ENCODE results near the gene AHSP.
A peak's percentile ranks its signal among the peaks of the same experiment; 100 is the strongest.
"Not testable (repeated sequence)": the region's sequence is repeated elsewhere in the genome, so short reads cannot be mapped to it uniquely, and the experiment has no call there.

The AHSP gene

DNA sequence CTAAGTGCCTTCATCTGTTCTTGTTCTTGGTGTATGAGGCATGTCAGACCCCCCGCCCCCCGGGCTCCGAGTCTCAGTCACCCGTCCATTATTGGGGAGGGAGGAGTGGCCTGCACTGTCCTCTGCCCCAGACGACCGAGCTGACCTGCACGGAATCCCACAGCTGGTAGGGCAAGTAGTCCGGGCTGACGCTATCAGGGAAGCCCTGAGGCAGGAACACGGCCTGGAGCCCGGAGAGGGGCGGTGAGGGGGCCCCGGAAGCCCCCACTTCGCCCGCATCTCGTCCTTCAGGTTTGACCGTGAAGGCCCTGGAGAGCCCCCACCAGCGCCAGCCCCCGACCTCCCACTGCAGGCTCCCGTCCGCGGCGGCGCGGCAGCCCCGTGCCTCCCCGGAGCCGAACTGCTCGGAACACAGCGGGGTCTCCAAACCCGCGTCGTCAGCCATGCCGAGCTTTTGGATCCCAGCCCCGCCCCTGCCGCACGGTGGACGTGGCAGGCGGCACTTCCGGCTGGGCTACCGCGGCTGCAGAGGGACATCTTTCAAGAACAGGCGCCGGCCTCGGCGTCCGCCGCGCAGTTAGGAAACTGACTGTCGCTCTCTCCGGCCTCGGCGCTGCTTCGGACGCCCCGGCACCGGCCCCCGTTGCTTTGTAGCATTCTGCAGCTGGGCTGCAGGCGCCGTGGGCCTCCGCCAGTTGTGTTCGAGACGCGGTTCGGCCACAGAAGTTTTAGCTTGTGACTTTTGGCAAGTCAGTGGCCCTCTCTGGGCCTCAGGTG, 19.6 kb upstream of the AHSP start, which contains the start of gene RUSF1:
Gene RUSF1 (minus strand): TSS at position 463 of the 777 bp plus-strand sequence. CDS start 18 bp downstream, at position 445.
- peak within 1 kb of the TSS; percentile 99 for H3K4me3 ChIP-seq
- no peaks in the 10 kb centered on the region for H3K27me3 ChIP-seq (ENCODE audit: low read depth)
- in situ Hi-C loops (cut with MboI; ENCODE audit: low sequenced_read_pairs): no loop called here
- H3K36me3 ChIP-seq (replicated peaks): peaks cover 12% of the 10 kb centered on the region
- peaks cover 4% of the 10 kb centered on the region; the same call in 1 of the 2 replicates for H3K4me1 ChIP-seq
- DNase-seq (ENCODE audit: low spot score in 2 of 2): peak; percentile 79 to 92
- no peaks in the 10 kb centered on the region for H3K9me3 ChIP-seq

DNA sequence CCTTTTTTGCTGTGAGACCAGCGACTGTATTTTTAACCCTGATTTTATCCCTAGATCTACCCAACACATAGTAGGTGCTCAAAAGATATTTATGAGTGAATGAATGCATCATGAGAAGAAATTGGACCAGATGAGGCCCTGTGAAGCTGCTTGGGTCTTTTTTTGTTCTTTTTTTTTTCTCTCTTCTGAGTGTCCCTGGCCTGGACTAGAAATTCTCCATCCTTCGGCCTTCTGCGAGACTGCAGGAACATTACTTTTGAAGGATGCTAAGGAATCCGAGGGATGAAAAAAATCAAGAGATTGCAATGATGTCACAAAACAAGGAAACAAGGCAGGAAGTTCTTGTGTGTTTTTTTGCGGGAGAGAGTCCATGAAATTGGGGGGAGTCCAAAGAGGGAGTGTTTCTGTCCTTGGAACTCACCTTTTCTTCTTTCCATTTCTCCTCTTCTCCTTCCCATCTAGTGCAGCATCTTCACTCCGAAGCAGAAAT, 18.9 kb upstream of the AHSP start:
- peak in 1 of 2 experiments; percentile 6 for DNase-seq (ENCODE audit: low spot score in 2 of 2)
- Histone ChIP-seq H3K36me3 (replicated peaks) (peaks cover 12% of the 10 kb centered on the region), H3K9me3 (no peaks in the 10 kb centered on the region), H3K27me3 (ENCODE audit: low read depth) (no peaks in the 10 kb centered on the region), H3K4me1 (peaks cover 4% of the 10 kb centered on the region; the same call in 1 of the 2 replicates), H3K4me3 (peak overlapping the region; percentile 99)
- in situ Hi-C loops (cut with MboI; ENCODE audit: low sequenced_read_pairs): no loop called here

- in situ Hi-C loops (cut with MboI; ENCODE audit: low sequenced_read_pairs): no loop called here
- no peak for DNase-seq (ENCODE audit: low spot score in 2 of 2)
Measured at GRCh38 chr16:31513126-31513525, 14.6 kb upstream of the AHSP start.

DNA sequence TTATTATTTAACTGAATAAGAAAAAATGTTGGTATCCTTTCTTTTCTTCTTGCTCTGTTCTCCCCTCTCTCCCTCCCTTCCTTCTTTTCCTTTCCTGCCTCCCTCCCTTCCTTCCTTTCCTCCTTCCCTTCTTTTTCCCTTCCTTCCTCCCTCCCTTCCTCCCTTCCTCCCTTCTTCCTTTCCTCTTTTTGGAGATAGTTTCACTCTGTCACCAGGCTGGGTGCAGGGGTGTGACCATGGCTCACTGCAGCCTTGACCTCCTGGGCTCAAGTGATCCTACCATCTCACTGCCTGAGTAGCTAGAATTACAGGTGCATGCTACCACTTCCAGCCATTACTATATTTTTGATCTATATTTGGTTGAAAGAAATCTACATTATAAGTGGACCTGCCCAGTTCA, 13.8 kb upstream of the AHSP start:
- H3K4me1 ChIP-seq: peaks cover 4% of the 10 kb centered on the region; the same call in 1 of the 2 replicates
- in situ Hi-C loops (cut with MboI; ENCODE audit: low sequenced_read_pairs): no loop called here
- no peak overlapping the region for H3K4me3 ChIP-seq
- no peaks in the 10 kb centered on the region for H3K27me3 ChIP-seq (ENCODE audit: low read depth)
- H3K36me3 ChIP-seq (replicated peaks): no peaks in the 10 kb centered on the region
- DNase-seq (ENCODE audit: low spot score in 2 of 2): no peak
- no peaks in the 10 kb centered on the region for H3K9me3 ChIP-seq

More at GRCh38 chr16:31513126-31513525, 14.6 kb upstream of the AHSP start:
- 0 out of 2 replicates have a peak, but pooled peaks cover 4% of the 10 kb centered on the region for H3K36me3 ChIP-seq (replicated peaks)
- H3K4me3 ChIP-seq: no peak overlapping the region
- no peaks in the 10 kb centered on the region for H3K27me3 ChIP-seq (ENCODE audit: low read depth)
- peaks cover 4% of the 10 kb centered on the region; the same call in 1 of the 2 replicates for H3K4me1 ChIP-seq
- H3K9me3 ChIP-seq: no peaks in the 10 kb centered on the region

GRCh38 chr16:31517800-31518402, 9.8 kb upstream of the AHSP start:
- in situ Hi-C loops (cut with MboI; ENCODE audit: low sequenced_read_pairs): no loop called here
- Histone ChIP-seq H3K27me3 (ENCODE audit: low read depth) (no peaks in the 10 kb centered on the region), H3K4me1 (no peaks in the 10 kb centered on the region), H3K9me3 (no peaks in the 10 kb centered on the region), H3K36me3 (replicated peaks) (no peaks in the 10 kb centered on the region), H3K4me3 (no peak overlapping the region)
- DNase-seq (ENCODE audit: low spot score in 2 of 2): no peak

- Histone ChIP-seq H3K36me3 (replicated peaks) (no peaks in the 10 kb centered on the region), H3K27me3 (ENCODE audit: low read depth) (no peaks in the 10 kb centered on the region), H3K4me3 (no peak overlapping the region), H3K4me1 (no peaks in the 10 kb centered on the region), H3K9me3 (no peaks in the 10 kb centered on the region)
- DNase-seq (ENCODE audit: low spot score in 2 of 2): peak; percentile 9 to 28
- in situ Hi-C loops (cut with MboI; ENCODE audit: low sequenced_read_pairs): no loop called here
Measured at GRCh38 chr16:31519759-31520431, 7.8 kb upstream of the AHSP start.

DNA sequence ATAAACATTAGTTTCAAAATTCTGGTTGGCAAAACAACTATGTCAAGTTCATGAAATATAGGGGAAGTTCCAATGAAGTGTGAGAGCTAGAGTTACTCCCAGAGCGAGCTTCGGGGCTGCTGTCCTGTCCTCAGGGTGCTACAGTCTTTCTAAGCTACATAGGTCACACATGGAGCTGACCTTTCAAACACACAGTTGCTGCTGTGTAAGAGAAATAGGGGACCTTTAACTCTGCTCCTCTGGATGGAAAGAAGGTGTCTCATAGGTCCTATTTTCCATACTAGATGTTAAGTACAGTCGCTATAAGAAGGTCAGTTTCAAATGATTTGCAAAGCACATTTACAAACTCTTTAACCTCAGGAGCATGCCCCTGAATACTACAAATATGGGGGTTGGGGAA, 6.3 kb upstream of the AHSP start:
- DNase-seq (ENCODE audit: low spot score in 2 of 2): no peak
- no peaks in the 10 kb centered on the region for H3K27me3 ChIP-seq (ENCODE audit: low read depth)
- H3K9me3 ChIP-seq: no peaks in the 10 kb centered on the region
- no peaks in the 10 kb centered on the region for H3K36me3 ChIP-seq (replicated peaks)
- no peak overlapping the region for H3K4me3 ChIP-seq
- H3K4me1 ChIP-seq: no peaks in the 10 kb centered on the region
- in situ Hi-C loops (cut with MboI; ENCODE audit: low sequenced_read_pairs): no loop called here

GRCh38 chr16:31522071-31522470, 5.6 kb upstream of the AHSP start:
- in situ Hi-C loops (cut with MboI; ENCODE audit: low sequenced_read_pairs): no loop called here

GRCh38 chr16:31523768-31524167, 3.9 kb upstream of the AHSP start:
- DNase-seq (ENCODE audit: low spot score in 2 of 2); H3K4me1 ChIP-seq; H3K4me3 ChIP-seq; H3K9me3 ChIP-seq; in situ Hi-C loops (cut with MboI; ENCODE audit: low sequenced_read_pairs); H3K27me3 ChIP-seq (ENCODE audit: low read depth); H3K36me3 ChIP-seq (replicated peaks): not testable (repeated sequence)

More at GRCh38 chr16:31522071-31522470, 5.6 kb upstream of the AHSP start:
- Histone ChIP-seq H3K36me3 (replicated peaks) (no peaks in the 10 kb centered on the region), H3K4me1 (no peaks in the 10 kb centered on the region), H3K9me3 (no peaks in the 10 kb centered on the region), H3K27me3 (ENCODE audit: low read depth) (no peaks in the 10 kb centered on the region), H3K4me3 (no peak overlapping the region)
- no peak for DNase-seq (ENCODE audit: low spot score in 2 of 2)

DNA sequence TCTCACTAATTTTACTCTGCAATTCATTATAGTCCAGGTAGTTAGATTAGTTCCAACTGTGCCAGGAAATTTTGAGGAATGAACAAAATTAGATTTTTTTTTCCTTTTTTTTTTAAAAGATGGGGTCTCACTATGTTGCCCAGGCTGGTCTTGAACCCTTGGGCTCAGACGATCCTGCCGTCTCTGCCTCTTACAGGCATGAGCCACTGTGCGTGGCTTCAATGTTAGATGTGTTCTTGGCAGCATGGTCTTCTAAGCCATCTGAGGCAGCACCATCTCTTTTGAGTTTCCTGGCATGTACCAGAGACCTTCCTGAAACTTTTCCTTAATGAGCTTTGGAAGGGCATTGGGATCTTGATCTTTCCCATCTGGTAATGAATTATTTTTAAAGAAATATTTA, 2.6 kb upstream of the AHSP start:
- Histone ChIP-seq H3K9me3 (no peaks in the 10 kb centered on the region), H3K27me3 (ENCODE audit: low read depth) (no peaks in the 10 kb centered on the region), H3K4me1 (no peaks in the 10 kb centered on the region), H3K4me3 (no peak overlapping the region), H3K36me3 (replicated peaks) (no peaks in the 10 kb centered on the region)
- no peak for DNase-seq (ENCODE audit: low spot score in 2 of 2)
- in situ Hi-C loops (cut with MboI; ENCODE audit: low sequenced_read_pairs): no loop called here

DNA sequence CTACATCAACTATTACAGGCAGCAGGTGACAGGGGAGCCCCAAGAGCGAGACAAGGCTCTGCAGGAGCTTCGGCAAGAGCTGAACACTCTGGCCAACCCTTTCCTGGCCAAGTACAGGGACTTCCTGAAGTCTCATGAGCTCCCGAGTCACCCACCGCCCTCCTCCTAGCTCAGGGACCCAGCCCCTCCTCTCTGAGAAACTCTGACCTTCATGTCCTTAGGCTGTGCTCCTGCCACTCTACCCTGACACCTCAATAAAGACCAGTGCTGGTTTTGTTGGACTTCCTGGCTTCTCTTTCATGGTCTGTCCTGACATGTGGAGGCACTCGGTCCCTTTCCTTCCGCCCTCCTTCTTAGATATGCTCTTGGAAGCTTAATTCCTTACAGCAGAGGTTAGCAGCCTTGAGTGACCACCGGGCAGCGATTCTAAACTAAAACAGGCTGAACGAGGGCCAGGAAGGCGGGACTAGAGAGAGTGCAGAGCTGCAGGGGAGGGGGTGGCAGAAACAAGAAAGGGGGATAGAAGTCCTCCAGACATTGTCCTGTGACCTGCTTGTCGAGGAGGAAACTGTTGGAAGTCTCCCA, 915 bp downstream of the AHSP start:
- Histone ChIP-seq H3K36me3 (replicated peaks) (no peaks in the 10 kb centered on the region), H3K27me3 (ENCODE audit: low read depth) (no peaks in the 10 kb centered on the region; the same call in 1 of the 2 replicates), H3K4me3 (no peak overlapping the region), H3K9me3 (no peaks in the 10 kb centered on the region), H3K4me1 (no peaks in the 10 kb centered on the region)
- in situ Hi-C loops (cut with MboI; ENCODE audit: low sequenced_read_pairs): no loop called here
- no peak for DNase-seq (ENCODE audit: low spot score in 2 of 2)

DNA sequence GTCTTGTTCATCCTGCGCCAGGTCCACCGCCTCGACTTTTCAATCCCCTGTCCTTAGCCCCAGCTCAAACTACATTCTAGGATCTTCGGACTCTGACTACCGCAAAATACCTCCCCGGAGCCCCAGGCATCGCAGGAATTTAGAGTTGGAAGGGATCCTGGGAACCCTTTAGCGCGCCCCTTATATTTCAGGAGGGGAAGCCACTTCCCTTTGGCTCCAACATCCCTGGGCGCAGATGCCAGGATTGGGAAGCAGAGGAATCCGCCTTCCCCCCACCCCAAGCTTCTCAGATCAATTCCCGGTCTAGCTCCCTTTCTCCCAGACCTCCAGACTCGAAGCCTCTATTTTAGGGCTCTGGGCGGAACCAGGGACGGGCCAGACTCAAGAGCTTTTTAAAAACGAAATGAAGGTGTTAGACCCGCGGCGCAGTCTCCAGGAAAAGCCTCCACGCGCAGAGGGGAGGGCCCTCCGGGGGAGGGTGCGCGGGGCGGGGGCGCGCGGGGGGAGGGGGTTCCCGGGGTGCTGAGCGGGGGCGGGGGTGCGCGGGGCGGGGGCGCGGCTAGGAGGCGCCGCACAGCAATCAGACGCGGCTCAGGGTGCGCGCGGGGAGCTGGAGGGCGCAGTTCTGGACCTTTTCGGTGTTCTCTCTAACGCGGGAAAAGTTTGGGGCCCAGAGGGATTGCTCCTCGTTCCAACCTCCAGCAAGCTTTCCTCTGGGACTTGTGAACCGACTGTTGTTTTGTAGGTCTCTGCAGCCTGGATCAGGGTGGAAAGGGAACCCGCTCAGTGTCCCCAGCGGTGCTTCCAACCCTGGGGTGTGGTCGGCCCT, 1.6 kb downstream of the AHSP start:
- no peak for DNase-seq (ENCODE audit: low spot score in 2 of 2)
- in situ Hi-C loops (cut with MboI; ENCODE audit: low sequenced_read_pairs): no loop called here
- no peak overlapping the region for H3K4me3 ChIP-seq

DNA sequence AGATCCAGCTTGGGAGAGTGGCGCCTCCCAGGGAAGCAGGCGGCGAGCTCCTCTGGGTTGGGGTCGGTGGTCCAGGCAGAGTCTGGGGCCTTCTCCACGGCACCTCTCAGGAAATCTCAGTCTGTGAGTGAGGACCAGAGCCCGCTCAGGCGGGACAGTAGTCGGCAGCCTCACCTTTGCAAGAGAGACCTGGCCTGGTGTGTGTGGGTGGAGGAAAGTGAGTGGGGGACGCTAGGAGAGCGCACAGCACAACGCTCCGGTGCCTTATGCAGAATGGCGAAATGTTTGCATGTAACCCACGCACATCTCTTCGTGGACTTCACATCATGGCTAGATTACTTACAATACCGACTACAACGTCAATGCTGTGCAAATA, 2.2 kb downstream of the AHSP start:
- no peaks in the 10 kb centered on the region; the same call in 1 of the 2 replicates for H3K27me3 ChIP-seq (ENCODE audit: low read depth)
- in situ Hi-C loops (cut with MboI; ENCODE audit: low sequenced_read_pairs): no loop called here
- H3K4me3 ChIP-seq: no peak overlapping the region

More for the DNA sequence above, 1.6 kb downstream of the AHSP start:
- H3K9me3 ChIP-seq: no peaks in the 10 kb centered on the region
- no peaks in the 10 kb centered on the region; the same call in 1 of the 2 replicates for H3K27me3 ChIP-seq (ENCODE audit: low read depth)
- no peaks in the 10 kb centered on the region for H3K4me1 ChIP-seq
- H3K36me3 ChIP-seq (replicated peaks): no peaks in the 10 kb centered on the region

More for the DNA sequence above, 2.2 kb downstream of the AHSP start:
- H3K36me3 ChIP-seq (replicated peaks): no peaks in the 10 kb centered on the region
- no peaks in the 10 kb centered on the region for H3K9me3 ChIP-seq
- no peak for DNase-seq (ENCODE audit: low spot score in 2 of 2)
- H3K4me1 ChIP-seq: no peaks in the 10 kb centered on the region

Measured in HAP-1 (cell line).